GM12878 (cell line): Measurements from ENCODE around the gene BRAF. TPM values are rescaled to one million over a fixed set of nuclear protein-coding genes. Genes with fewer than 3 reads are reported as not detected.

Experiments used
- ATAC-seq: fragments of 200-7000 bp; cut with Tn5 transposase; 3 replicates; pipeline ENCODE4 v1.9.1; 2020; ENCODE audit warnings: mild to moderate bottlenecking, moderate library complexity
- BruUV-seq: library from RNA; stranded (reverse); fragments of 400-500 nt; replicated peaks from 2 replicates; lab custom pipeline; 2021; lab: Mats Ljungman, UMichigan
- CTCF ChIA-PET: fragments of 300-600 bp; sonication (Branson Sonifier 250); formaldehyde crosslinking; extraction: SDS; loops from one replicate; lab custom pipeline; 2021; ENCODE audit warnings: inconsistent platforms; lab: Yijun Ruan, JAX
- POLR2A ChIA-PET: fragments of 350-600 bp; formaldehyde crosslinking; extraction: SDS; loops from one replicate; lab custom pipeline; 2021; ENCODE audit warnings: inconsistent platforms; lab: Charles Lee
- RAD21 ChIA-PET: fragments of 300-600 bp; sonication (Branson Sonifier 250); formaldehyde crosslinking; loops from one replicate; lab custom pipeline; 2023; ENCODE audit warnings: antibody characterized with exemption; ENCODE audit not compliant: unreplicated experiment; lab: Charles Lee
- SMC1A ChIA-PET: fragments of 300-600 bp; sonication (Branson Sonifier 250); formaldehyde crosslinking; loops from one replicate; lab custom pipeline; 2023; ENCODE audit not compliant: unreplicated experiment, uncharacterized antibody; lab: Charles Lee
- DNase-seq: peaks from one replicate; pipeline ENCODE4 v3.0.0-alpha.2; 2011; ENCODE audit warnings: low read depth, low spot score
- FAIRE-seq: peaks from 3 replicates; lab custom pipeline; 2011; peaks lifted over from hg19 to GRCh38; lab: Jason Lieb, UNC
- H2AFZ ChIP-seq: 2 replicates; pipeline ENCODE4 v1.6.0; 2011; ENCODE audit warnings: low read depth, low read length, control low read depth; ENCODE audit not compliant: control insufficient read depth
- H3K27ac ChIP-seq: 2 replicates; pipeline ENCODE4 v1.5.1; 2011; ENCODE audit warnings: control low read depth; ENCODE audit not compliant: control insufficient read depth, insufficient read depth
- H3K27me3 ChIP-seq, 2 experiments: replicated peaks in 1 of 2; 2 replicates each; pipeline versions ENCODE4 v1.6.0 to v1.6.1; 2011; ENCODE audit warnings: low read length in 1 of 2; ENCODE audit not compliant: control insufficient read depth in 2 of 2, insufficient read depth in 2 of 2
- H3K36me3 ChIP-seq, 2 experiments: 2 replicates each; pipeline ENCODE4 v1.5.1; 2011; ENCODE audit warnings: low read length in 1 of 2; ENCODE audit not compliant: control insufficient read depth in 2 of 2, insufficient read depth in 2 of 2
- H3K4me1 ChIP-seq: 2 replicates; pipeline ENCODE4 v1.6.1; 2011; ENCODE audit warnings: mild to moderate bottlenecking, low read length, moderate library complexity, mixed read lengths; ENCODE audit not compliant: control insufficient read depth, insufficient read depth
- H3K4me2 ChIP-seq: 2 replicates; pipeline ENCODE4 v1.6.0; 2011; ENCODE audit warnings: control low read depth; ENCODE audit not compliant: control insufficient read depth, insufficient read depth
- H3K4me3 ChIP-seq: fragments of 200-600 bp; sonication (generic); 2 replicates; pipeline ENCODE4 v1.5.1; 2016
- H3K79me2 ChIP-seq: 2 replicates; pipeline ENCODE4 v1.6.0; 2011; ENCODE audit warnings: low read length; ENCODE audit not compliant: control insufficient read depth, insufficient read depth
- H3K9ac ChIP-seq: 2 replicates; pipeline ENCODE4 v1.8.0; 2011; ENCODE audit warnings: low read length, control low read depth, mixed read lengths; ENCODE audit not compliant: control insufficient read depth, insufficient read depth
- H3K9me3 ChIP-seq: replicated peaks from 3 replicates; pipeline ENCODE4 v1.5.1; 2011; ENCODE audit warnings: mild to moderate bottlenecking, low read length; ENCODE audit not compliant: control insufficient read depth, insufficient read depth
- H4K20me1 ChIP-seq: 2 replicates; pipeline ENCODE4 v1.6.0; 2011; ENCODE audit not compliant: control insufficient read depth, insufficient read depth
- EED ChIP-seq: sonication (generic); IDR thresholded peaks from 2 replicates; pipeline ENCODE4 v1.6.1; 2016; ENCODE audit warnings: antibody characterized with exemption, low read depth
- NRF1 ChIP-seq: conservative IDR thresholded peaks from 2 replicates; pipeline ENCODE4 v1.6.1; 2011; ENCODE audit warnings: mild to moderate bottlenecking, low read depth, low read length, improper control_type of control experiment
- WGBS: methylation state at CpG from one replicate; pipeline ENCODE4 v1.1.6; 2016; ENCODE audit warnings: low lambda C conversion rate; ENCODE audit not compliant: insufficient replicate concordance, insufficient coverage; ENCODE audit errors: missing lambda C conversion rate; 5-methylcytosine and 5-hydroxymethylcytosine counted together
- in situ Hi-C: fragments of 300-500 bp; cut with MboI; formaldehyde crosslinking; loops from 9 replicates; pipeline ENCODE4 v1.14.3; 2018; ENCODE audit warnings: mixed read lengths
- intact Hi-C: fragments of 100-400 bp; cut with micrococcal nuclease; formaldehyde crosslinking; loops from one replicate; pipeline ENCODE4 v1.14.2; 2022; ENCODE audit not compliant: unreplicated experiment
- polyA plus RNA-seq, 11 experiments: library from polyadenylated mRNA; depleted of rRNA in 4 of 11; unstranded in 6 of 11; stranded (reverse) in 5 of 11; fragments of >200 nt; fragmentation: Nextera tagmentation in 4 of 11; fragmentation: Illumina TruSeq in 1 of 11; extraction: Ambion mirVana in 4 of 11; extraction: Trizol in 1 of 11; gene quantifications; 1 replicate in 1 of 11; 2 replicates in 10 of 11; pipeline versions ENCODE4 v1.2.1 to v1.2.3, GENCODE V29; 2011 to 2016; ENCODE audit warnings: inconsistent platforms in 2 of 11, missing spikeins in 2 of 11, low read depth in 1 of 11
- total RNA-seq, 4 experiments: library from RNA; depleted of rRNA in 3 of 4; stranded (reverse); fragments of >200 nt in 3 of 4; fragmentation: Illumina TruSeq in 1 of 4; extraction: Trizol in 1 of 4; gene quantifications; 2 replicates each; pipeline versions ENCODE4 v1.2.1 to v1.2.3, GENCODE V29; 2013 to 2021
- TF ChIP-seq, protein P1 (sequence below): IDR thresholded peaks from 2 replicates; pipeline ENCODE4 v1.6.1; 2011; ENCODE audit warnings: low read depth, mild to moderate bottlenecking, low read length, moderate library complexity, borderline replicate concordance; ENCODE audit errors: extremely low read depth
- TF ChIP-seq, protein P2 (sequence below): fragments of 450-650 bp; IDR thresholded peaks from 2 replicates; pipeline ENCODE4 v1.6.1; 2016; ENCODE audit warnings: mild to moderate bottlenecking, moderate library complexity, borderline replicate concordance
- TF ChIP-seq, protein P3 (sequence below): IDR thresholded peaks from 2 replicates; pipeline ENCODE4 v1.6.1; 2011; ENCODE audit warnings: mild to moderate bottlenecking, low read depth, low read length, moderate library complexity; ENCODE audit not compliant: insufficient replicate concordance

BRAF gene
- total and polyA plus RNA-seq, 10 of the 15 experiments (the other 5 are each of a cell fraction or from before 2014, with no cell fraction given) = 2.6 to 31.0 (median 10.6) TPM

DNA sequence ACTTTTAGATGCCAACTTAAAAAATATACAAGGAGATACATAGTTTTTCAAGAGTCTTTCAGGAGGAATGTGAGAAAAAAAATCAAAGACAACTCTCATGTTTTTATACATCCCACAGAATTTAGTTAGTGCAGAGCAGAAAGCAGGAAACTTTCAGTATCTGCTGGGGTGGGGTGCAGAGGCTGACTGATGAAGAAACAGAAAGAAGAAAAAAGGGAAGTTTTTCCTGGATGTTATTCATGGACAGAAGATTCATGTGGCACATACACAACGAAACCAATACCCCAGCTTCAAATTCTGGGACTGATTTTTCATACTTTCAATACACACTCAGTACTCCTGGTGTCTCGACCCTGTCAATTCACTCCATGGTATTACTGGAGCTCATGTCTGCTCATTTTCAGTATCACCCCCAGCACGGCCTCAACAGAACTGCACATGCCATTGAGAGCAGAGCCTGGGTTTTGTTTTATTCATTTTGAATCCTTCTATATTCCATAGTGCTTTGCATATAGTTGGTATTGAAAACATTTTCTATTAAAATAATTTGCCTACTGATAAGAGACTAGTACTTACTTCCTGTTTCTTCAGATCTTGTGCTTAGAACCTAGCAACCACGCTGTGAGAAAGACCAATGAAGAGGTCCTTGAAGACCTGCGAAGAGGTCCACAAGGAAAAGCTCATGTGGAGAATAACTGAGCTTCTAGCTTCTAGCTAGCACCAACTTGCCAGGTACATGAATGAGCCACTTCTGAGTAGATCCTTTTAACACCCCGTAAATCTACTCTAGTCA, 179.3 kb downstream of the BRAF start:
- DNase-seq (no peak), ATAC-seq (peak; percentile 31)
- H3K4me1 ChIP-seq = no peaks in the 10 kb centered on the region; the same call in 1 of the 2 replicates
- no peak overlapping the region for H3K9ac ChIP-seq
- H2AFZ ChIP-seq = no peak overlapping the region
- 79% methylated on average over 6 of the region's 6 CpGs for WGBS
- no peak overlapping the region for H3K27ac ChIP-seq
- no peaks in the 10 kb centered on the region for H3K79me2 ChIP-seq
- ChIA-PET RAD21 (interaction anchor here (1.7 kb wide), 1 partner anchor 71 kb away, joined by 4 read pairs; no protein-coding TSS in a partner anchor), SMC1A (interaction anchor here (0.7 to 1.7 kb wide), 3 partner anchors 22 to 184 kb away, joined by 3 read pairs; no protein-coding TSS in a partner anchor)
- in situ Hi-C loops = no loop called here
- H3K36me3 ChIP-seq = peaks cover 0 to 2% of the 10 kb centered on the region in 2 experiments; a peak in 1 of 4 replicates
- BruUV-seq = no TSS peak
- no peaks in the 10 kb centered on the region for H4K20me1 ChIP-seq
- TF ChIP-seq, protein P1, sequence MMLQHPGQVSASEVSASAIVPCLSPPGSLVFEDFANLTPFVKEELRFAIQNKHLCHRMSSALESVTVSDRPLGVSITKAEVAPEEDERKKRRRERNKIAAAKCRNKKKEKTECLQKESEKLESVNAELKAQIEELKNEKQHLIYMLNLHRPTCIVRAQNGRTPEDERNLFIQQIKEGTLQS = no peak
- TF ChIP-seq, protein P2, sequence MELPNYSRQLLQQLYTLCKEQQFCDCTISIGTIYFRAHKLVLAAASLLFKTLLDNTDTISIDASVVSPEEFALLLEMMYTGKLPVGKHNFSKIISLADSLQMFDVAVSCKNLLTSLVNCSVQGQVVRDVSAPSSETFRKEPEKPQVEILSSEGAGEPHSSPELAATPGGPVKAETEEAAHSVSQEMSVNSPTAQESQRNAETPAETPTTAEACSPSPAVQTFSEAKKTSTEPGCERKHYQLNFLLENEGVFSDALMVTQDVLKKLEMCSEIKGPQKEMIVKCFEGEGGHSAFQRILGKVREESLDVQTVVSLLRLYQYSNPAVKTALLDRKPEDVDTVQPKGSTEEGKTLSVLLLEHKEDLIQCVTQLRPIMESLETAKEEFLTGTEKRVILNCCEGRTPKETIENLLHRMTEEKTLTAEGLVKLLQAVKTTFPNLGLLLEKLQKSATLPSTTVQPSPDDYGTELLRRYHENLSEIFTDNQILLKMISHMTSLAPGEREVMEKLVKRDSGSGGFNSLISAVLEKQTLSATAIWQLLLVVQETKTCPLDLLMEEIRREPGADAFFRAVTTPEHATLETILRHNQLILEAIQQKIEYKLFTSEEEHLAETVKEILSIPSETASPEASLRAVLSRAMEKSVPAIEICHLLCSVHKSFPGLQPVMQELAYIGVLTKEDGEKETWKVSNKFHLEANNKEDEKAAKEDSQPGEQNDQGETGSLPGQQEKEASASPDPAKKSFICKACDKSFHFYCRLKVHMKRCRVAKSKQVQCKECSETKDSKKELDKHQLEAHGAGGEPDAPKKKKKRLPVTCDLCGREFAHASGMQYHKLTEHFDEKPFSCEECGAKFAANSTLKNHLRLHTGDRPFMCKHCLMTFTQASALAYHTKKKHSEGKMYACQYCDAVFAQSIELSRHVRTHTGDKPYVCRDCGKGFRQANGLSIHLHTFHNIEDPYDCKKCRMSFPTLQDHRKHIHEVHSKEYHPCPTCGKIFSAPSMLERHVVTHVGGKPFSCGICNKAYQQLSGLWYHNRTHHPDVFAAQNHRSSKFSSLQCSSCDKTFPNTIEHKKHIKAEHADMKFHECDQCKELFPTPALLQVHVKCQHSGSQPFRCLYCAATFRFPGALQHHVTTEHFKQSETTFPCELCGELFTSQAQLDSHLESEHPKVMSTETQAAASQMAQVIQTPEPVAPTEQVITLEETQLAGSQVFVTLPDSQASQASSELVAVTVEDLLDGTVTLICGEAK = no peak
- TF ChIP-seq, protein P3, sequence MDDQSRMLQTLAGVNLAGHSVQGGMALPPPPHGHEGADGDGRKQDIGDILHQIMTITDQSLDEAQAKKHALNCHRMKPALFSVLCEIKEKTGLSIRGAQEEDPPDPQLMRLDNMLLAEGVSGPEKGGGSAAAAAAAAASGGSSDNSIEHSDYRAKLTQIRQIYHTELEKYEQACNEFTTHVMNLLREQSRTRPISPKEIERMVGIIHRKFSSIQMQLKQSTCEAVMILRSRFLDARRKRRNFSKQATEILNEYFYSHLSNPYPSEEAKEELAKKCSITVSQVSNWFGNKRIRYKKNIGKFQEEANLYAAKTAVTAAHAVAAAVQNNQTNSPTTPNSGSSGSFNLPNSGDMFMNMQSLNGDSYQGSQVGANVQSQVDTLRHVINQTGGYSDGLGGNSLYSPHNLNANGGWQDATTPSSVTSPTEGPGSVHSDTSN = no peak
- TF ChIP-seq NRF1 (no peak), EED (no peak)
- TF ChIP-seq, all 136 proteins: peak for 0
- CTCF ChIA-PET = interaction anchor here (0.6 to 1.6 kb wide), 3 partner anchors 44 to 302 kb away, joined by 3 to 6 read pairs (median 3); no protein-coding TSS in a partner anchor
- Histone ChIP-seq H3K9me3 (no peaks in the 10 kb centered on the region), H3K4me2 (no peak overlapping the region), H3K4me3 (no peak overlapping the region), H3K27me3 (no peaks in the 10 kb centered on the region)
- intact Hi-C loops = no loop called here
- POLR2A ChIA-PET = interaction anchor here (0.6 kb wide), 1 partner anchor 57 kb away, joined by 3 read pairs; no protein-coding TSS in a partner anchor
- peak; percentile 38 for FAIRE-seq
